Peyer's patch (tissue), 4 donors: Measurements from ENCODE around the gene STK32A. TPM values are rescaled to one million over a fixed set of nuclear protein-coding genes. Genes with fewer than 3 reads are reported as not detected.

ENCODE experiments used
- DNase-seq, 3 donors: peaks; one replicate each; pipeline ENCODE4 v3.0.0-alpha.2; 2017 to 2019
- H3K27ac ChIP-seq, 4 donors: fragments of 200-600 bp; sonication (generic); one replicate each; pipeline ENCODE4 v1.5.1; 2016 to 2019
- H3K27me3 ChIP-seq, 2 donors: fragments of 200-600 bp; sonication (generic); one replicate each; pipeline ENCODE4 v1.5.1; 2019
- H3K36me3 ChIP-seq, 3 donors: fragments of 200-600 bp; sonication (generic); one replicate each; pipeline ENCODE4 v1.5.1; 2016 to 2019
- H3K4me1 ChIP-seq, 4 donors: fragments of 200-600 bp; sonication (generic); one replicate each; pipeline ENCODE4 v1.5.1; 2016 to 2019
- H3K4me3 ChIP-seq, 4 donors: fragments of 200-600 bp; sonication (generic); 1 replicate in 3 of 4; 2 replicates in 1 of 4; pipeline ENCODE4 v1.5.1; 2016 to 2019; ENCODE audit warnings: mild to moderate bottlenecking in 1 of 4
- H3K9me3 ChIP-seq, 4 donors: fragments of 200-600 bp; sonication (generic); one replicate each; pipeline ENCODE4 v1.5.1; 2016 to 2019; ENCODE audit warnings: mild to moderate bottlenecking in 1 of 4
- CTCF ChIP-seq, 6 experiments: fragments of 450-650 bp in 4 of 6; fragments of 200-600 bp in 2 of 6; sonication (generic) in 1 of 6; IDR thresholded peaks; one replicate each; pipeline ENCODE4 v1.5.1; 2017 to 2019; ENCODE audit warnings: antibody characterized with exemption in 6 of 6, mild to moderate bottlenecking in 3 of 6, moderate library complexity in 1 of 6
- POLR2A ChIP-seq, 2 donors: fragments of 450-650 bp; IDR thresholded peaks; one replicate each; pipeline ENCODE4 v1.5.1; 2017; ENCODE audit warnings: antibody characterized with exemption in 2 of 2, mild to moderate bottlenecking in 2 of 2, moderate library complexity in 2 of 2
- total RNA-seq, 4 donors: library from RNA; depleted of rRNA; stranded (reverse); fragments of >200 nt; gene quantifications; one replicate each; pipeline ENCODE4 v1.1.0, GENCODE V29; 2016

STK32A gene
- total RNA-seq, 4 donors from 2014 or later: 0.18 to 4.1 (median 0.32) TPM

- DNase-seq: no peak
- H3K9me3 ChIP-seq: no peaks in the 10 kb centered on the region
- TF ChIP-seq POLR2A (IDR thresholded peaks at IDR 0.05) (no peak), CTCF (IDR thresholded peaks at IDR 0.05) (no peak)
- no peak overlapping the region for H3K4me3 ChIP-seq
- H3K36me3 ChIP-seq: no peaks in the 10 kb centered on the region
- H3K27me3 ChIP-seq: no peaks in the 10 kb centered on the region
- no peaks in the 10 kb centered on the region for H3K4me1 ChIP-seq
- no peak overlapping the region for H3K27ac ChIP-seq
These were observed 86.7 kb downstream of the STK32A start for GRCh38 chr5:147321569-147321968.

- Histone ChIP-seq H3K9me3 (no peaks in the 10 kb centered on the region), H3K4me3 (no peak overlapping the region), H3K4me1 (no peaks in the 10 kb centered on the region), H3K36me3 (no peaks in the 10 kb centered on the region), H3K27me3 (no peaks in the 10 kb centered on the region), H3K27ac (no peak overlapping the region)
- TF ChIP-seq POLR2A (IDR thresholded peaks at IDR 0.05): no peak
- TF ChIP-seq CTCF (IDR thresholded peaks at IDR 0.05): no peak
- DNase-seq: no peak
These were observed 92.6 kb downstream of the STK32A start for GRCh38 chr5:147327421-147327820.

GRCh38 chr5:147327905-147328304 is 93.1 kb downstream of the STK32A start:
- H3K9me3 ChIP-seq: no peaks in the 10 kb centered on the region
- no peak for DNase-seq
- no peaks in the 10 kb centered on the region for H3K36me3 ChIP-seq
- H3K4me1 ChIP-seq: no peaks in the 10 kb centered on the region
- no peak for TF ChIP-seq POLR2A (IDR thresholded peaks at IDR 0.05)
- no peak for TF ChIP-seq CTCF (IDR thresholded peaks at IDR 0.05)
- no peak overlapping the region for H3K27ac ChIP-seq
- no peak overlapping the region for H3K4me3 ChIP-seq
- no peaks in the 10 kb centered on the region for H3K27me3 ChIP-seq

GRCh38 chr5:147332658-147333057 is 97.8 kb downstream of the STK32A start:
- Histone ChIP-seq H3K27ac (no peak overlapping the region), H3K9me3 (no peaks in the 10 kb centered on the region), H3K36me3 (no peaks in the 10 kb centered on the region), H3K27me3 (no peaks in the 10 kb centered on the region), H3K4me1 (no peaks in the 10 kb centered on the region), H3K4me3 (no peak overlapping the region)
- DNase-seq: no peak
- no peak for TF ChIP-seq POLR2A (IDR thresholded peaks at IDR 0.05)
- no peak for TF ChIP-seq CTCF (IDR thresholded peaks at IDR 0.05)

GRCh38 chr5:147336876-147337275 is 102.0 kb downstream of the STK32A start:
- no peaks in the 10 kb centered on the region for H3K36me3 ChIP-seq

More at GRCh38 chr5:147336876-147337275, 102.0 kb downstream of the STK32A start:
- no peaks in the 10 kb centered on the region for H3K4me1 ChIP-seq
- TF ChIP-seq POLR2A (IDR thresholded peaks at IDR 0.05) (no peak), CTCF (IDR thresholded peaks at IDR 0.05) (no peak)
- DNase-seq: no peak
- H3K27me3 ChIP-seq: no peaks in the 10 kb centered on the region
- no peak overlapping the region for H3K4me3 ChIP-seq
- no peaks in the 10 kb centered on the region for H3K9me3 ChIP-seq
- H3K27ac ChIP-seq: no peak overlapping the region
